Endodermal cell (in vitro differentiated cells): ENCODE results near the gene DVL3. TPM values are rescaled to one million over a fixed set of nuclear protein-coding genes. Genes with fewer than 3 reads are reported as not detected.

ENCODE experiments used
- DNase-seq: peaks from one replicate; pipeline ENCODE4 v3.0.0-alpha.2; 2017
- H3K27ac ChIP-seq: 2 replicates; pipeline ENCODE4 v1.5.1; 2013; ENCODE audit warnings: mild to moderate bottlenecking, low read depth, low read length, moderate library complexity
- H3K27me3 ChIP-seq: 2 replicates; pipeline ENCODE4 v1.6.1; 2013; ENCODE audit warnings: mild to moderate bottlenecking, low read length, moderate library complexity; ENCODE audit not compliant: insufficient read depth, control insufficient read depth, poor library complexity, severe bottlenecking
- H3K36me3 ChIP-seq: 2 replicates; pipeline ENCODE4 v1.7.0; 2013; ENCODE audit warnings: mild to moderate bottlenecking, low read length, moderate library complexity; ENCODE audit not compliant: control insufficient read depth, insufficient read depth
- H3K4me1 ChIP-seq: one replicate; pipeline ENCODE4 v1.7.0; 2013; ENCODE audit warnings: low read length; ENCODE audit not compliant: control insufficient read depth, insufficient read depth
- H3K4me3 ChIP-seq: 2 replicates; pipeline ENCODE4 v1.5.1; 2013; ENCODE audit warnings: mild to moderate bottlenecking, low read length, moderate library complexity
- H3K9ac ChIP-seq: 2 replicates; pipeline ENCODE4 v1.6.1; 2013; ENCODE audit warnings: mild to moderate bottlenecking, low read length, moderate library complexity; ENCODE audit not compliant: poor library complexity, severe bottlenecking; ENCODE audit errors: extremely low read depth
- H3K9me3 ChIP-seq: 2 replicates; pipeline ENCODE4 v1.6.1; 2013; ENCODE audit warnings: mild to moderate bottlenecking, low read length, moderate library complexity; ENCODE audit not compliant: control insufficient read depth
- H3K27ac Mint-ChIP-seq: 2 replicates; pipeline ENCODE4 v1.8.0; 2020; ENCODE audit warnings: mixed read lengths
- H3K27me3 Mint-ChIP-seq: 2 replicates; pipeline ENCODE4 v1.8.0; 2021; ENCODE audit warnings: mild to moderate bottlenecking, mixed read lengths; ENCODE audit not compliant: insufficient read depth
- H3K36me3 Mint-ChIP-seq: 2 replicates; pipeline ENCODE4 v1.8.0; 2020; ENCODE audit warnings: low read depth, mixed read lengths
- H3K4me1 Mint-ChIP-seq: 2 replicates; pipeline ENCODE4 v1.8.0; 2020; ENCODE audit warnings: mixed read lengths
- H3K4me3 Mint-ChIP-seq: 2 replicates; pipeline ENCODE4 v1.8.0; 2020; ENCODE audit warnings: mild to moderate bottlenecking, moderate library complexity, mixed read lengths
- H3K9me3 Mint-ChIP-seq: 2 replicates; pipeline ENCODE4 v1.8.0; 2020; ENCODE audit warnings: mild to moderate bottlenecking, mixed read lengths
- WGBS, 2 experiments: methylation state at CpG; one replicate each; pipeline versions ENCODE4 v1.1.5 to v1.1.7; 2013; ENCODE audit warnings: missing lambda C conversion rate in 2 of 2, mixed read lengths in 1 of 2; ENCODE audit not compliant: insufficient coverage in 1 of 2, insufficient read length in 1 of 2; 5-methylcytosine and 5-hydroxymethylcytosine counted together
- total RNA-seq, 2 donors: library from RNA; stranded (reverse); fragmentation: NEBNext Ultra II Directional in 1 of 2; extraction: Animal tissue kit (Norgen Biotek cat#: 25700) in 1 of 2; gene quantifications; 2 replicates in 1 of 2; 3 replicates in 1 of 2; pipeline ENCODE4 v1.2.1, GENCODE V29; 2021
- TF ChIP-seq, protein P1 (sequence below): fragments of 200-600 bp; sonication (generic); conservative IDR thresholded peaks from 2 replicates; pipeline ENCODE4 v1.5.0; 2021; ENCODE audit warnings: antibody characterized with exemption, mild to moderate bottlenecking

DVL3 gene
- total RNA-seq, 2 donors from 2014 or later = 90.5 to 95.1 TPM

- H3K4me1 ChIP-seq = no peaks in the 10 kb centered on the region
- H3K9ac ChIP-seq = peak within 1 kb of the TSS; percentile 81
- 0% methylated on average over 20 to 56 of the region's 56 CpGs for WGBS, 2 experiments
- peaks cover 16% of the 10 kb centered on the region for H3K27me3 Mint-ChIP-seq
- H3K4me3 ChIP-seq = peak within 1 kb of the TSS; percentile 94
- peaks cover 5% of the 10 kb centered on the region for H3K27me3 ChIP-seq
- TF ChIP-seq, protein P1, sequence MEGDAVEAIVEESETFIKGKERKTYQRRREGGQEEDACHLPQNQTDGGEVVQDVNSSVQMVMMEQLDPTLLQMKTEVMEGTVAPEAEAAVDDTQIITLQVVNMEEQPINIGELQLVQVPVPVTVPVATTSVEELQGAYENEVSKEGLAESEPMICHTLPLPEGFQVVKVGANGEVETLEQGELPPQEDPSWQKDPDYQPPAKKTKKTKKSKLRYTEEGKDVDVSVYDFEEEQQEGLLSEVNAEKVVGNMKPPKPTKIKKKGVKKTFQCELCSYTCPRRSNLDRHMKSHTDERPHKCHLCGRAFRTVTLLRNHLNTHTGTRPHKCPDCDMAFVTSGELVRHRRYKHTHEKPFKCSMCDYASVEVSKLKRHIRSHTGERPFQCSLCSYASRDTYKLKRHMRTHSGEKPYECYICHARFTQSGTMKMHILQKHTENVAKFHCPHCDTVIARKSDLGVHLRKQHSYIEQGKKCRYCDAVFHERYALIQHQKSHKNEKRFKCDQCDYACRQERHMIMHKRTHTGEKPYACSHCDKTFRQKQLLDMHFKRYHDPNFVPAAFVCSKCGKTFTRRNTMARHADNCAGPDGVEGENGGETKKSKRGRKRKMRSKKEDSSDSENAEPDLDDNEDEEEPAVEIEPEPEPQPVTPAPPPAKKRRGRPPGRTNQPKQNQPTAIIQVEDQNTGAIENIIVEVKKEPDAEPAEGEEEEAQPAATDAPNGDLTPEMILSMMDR = peak; percentile 63
- peak within 1 kb of the TSS; percentile 95 for H3K4me3 Mint-ChIP-seq
- peaks cover 13% of the 10 kb centered on the region for H3K36me3 ChIP-seq
- peaks cover 12% of the 10 kb centered on the region for H3K4me1 Mint-ChIP-seq
- DNase-seq = peak; percentile 97
- H3K27ac Mint-ChIP-seq = peak within 1 kb of the TSS; percentile 88
- peak within 1 kb of the TSS; percentile 48 for H3K27ac ChIP-seq
- H3K36me3 Mint-ChIP-seq = peaks cover 12% of the 10 kb centered on the region
- H3K9me3 Mint-ChIP-seq = no peaks in the 10 kb centered on the region
- H3K9me3 ChIP-seq = no peaks in the 10 kb centered on the region
Observed at GRCh38 chr3:184135149-184135910, 19.8 kb upstream of the DVL3 start, which contains the start of gene EIF2B5. Gene EIF2B5 (plus strand): TSS chr3:184135358. CDS start chr3:184135386, 28 bp downstream.

GRCh38 chr3:184135911-184136260 lies 19.3 kb upstream of the DVL3 start:
- Histone ChIP-seq H3K4me1 (no peaks in the 10 kb centered on the region), H3K36me3 (peaks cover 19% of the 10 kb centered on the region), H3K27me3 (peaks cover 5% of the 10 kb centered on the region), H3K4me3 (peak overlapping the region; percentile 94), H3K9ac (peak overlapping the region; percentile 81), H3K9me3 (no peaks in the 10 kb centered on the region), H3K27ac (no peak overlapping the region)
- 9 to 11% methylated on average over 8 to 9 of the region's 9 CpGs for WGBS, 2 experiments
- no peak for DNase-seq
- peaks cover 16% of the 10 kb centered on the region for H3K27me3 Mint-ChIP-seq
- TF ChIP-seq, protein P1 = no peak
- peak overlapping the region; percentile 95 for H3K4me3 Mint-ChIP-seq
- H3K9me3 Mint-ChIP-seq = no peaks in the 10 kb centered on the region
- H3K36me3 Mint-ChIP-seq = peaks cover 16% of the 10 kb centered on the region
- H3K4me1 Mint-ChIP-seq = peaks cover 12% of the 10 kb centered on the region
- H3K27ac Mint-ChIP-seq = peak overlapping the region; percentile 88

GRCh38 chr3:184140436-184140835 lies 14.7 kb upstream of the DVL3 start:
- H3K9me3 Mint-ChIP-seq = no peaks in the 10 kb centered on the region
- TF ChIP-seq, protein P1 = no peak
- Histone ChIP-seq H3K36me3 (peaks cover 64% of the 10 kb centered on the region), H3K27me3 (no peaks in the 10 kb centered on the region), H3K9ac (no peak overlapping the region), H3K4me1 (no peaks in the 10 kb centered on the region), H3K4me3 (no peak overlapping the region), H3K9me3 (no peaks in the 10 kb centered on the region), H3K27ac (no peak overlapping the region)
- no peak for DNase-seq
- WGBS, 2 experiments = 95 to 96% methylated on average over 10 of the region's 10 CpGs
- H3K27me3 Mint-ChIP-seq = no peaks in the 10 kb centered on the region
- peaks cover 47% of the 10 kb centered on the region for H3K36me3 Mint-ChIP-seq
- peaks cover 14% of the 10 kb centered on the region for H3K4me1 Mint-ChIP-seq
- H3K27ac Mint-ChIP-seq = no peak overlapping the region
- H3K4me3 Mint-ChIP-seq = no peak overlapping the region
